ENCODE results near the gene PMFBP1. TPM values are rescaled to one million over a fixed set of nuclear protein-coding genes. Genes with fewer than 3 reads are reported as not detected.

Gene PMFBP1
- total and polyA plus RNA-seq, 5 experiments from 2014 or later, result 0.13 to 2.0 (median 0.97) TPM; not detected in 1

GRCh38 chr16:72107371-72107770, 64.6 kb downstream of the PMFBP1 start:
- Mint-ChIP-seq H3K27me3 (no peaks in the 10 kb centered on the region), H3K36me3 (peaks cover 9 to 99% (median 46%) of the 10 kb centered on the region in 3 donors), H3K4me1 (peaks cover 0 to 2% (median under 1%) of the 10 kb centered on the region in 4 donors), H3K4me3 (no peak overlapping the region), H3K9me3 (no peaks in the 10 kb centered on the region), H3K27ac (peak overlapping the region in 1 of 10 donors; percentile 19)
- DNase-seq (no peak), ATAC-seq (no peak)
- POLR2A ChIA-PET, result no interaction called here

- Mint-ChIP-seq H3K27me3 (no peaks in the 10 kb centered on the region), H3K36me3 (peaks cover 9 to 99% (median 46%) of the 10 kb centered on the region in 3 donors), H3K27ac (peak overlapping the region in 1 of 10 donors; percentile 63), H3K4me3 (no peak overlapping the region), H3K4me1 (peaks cover 0 to 5% (median 2%) of the 10 kb centered on the region in 4 donors), H3K9me3 (no peaks in the 10 kb centered on the region)
- no peak for ATAC-seq
- DNase-seq, result no peak
- POLR2A ChIA-PET, result interaction anchor here (1.5 kb wide), 1 partner anchor 13 kb away, joined by 4 read pairs; the partner anchor contains the start of genes DHX38 and TXNL4B
These were observed 66.0 kb downstream of the PMFBP1 start for GRCh38 chr16:72105978-72106377.

GRCh38 chr16:72104905-72105304, 67.0 kb downstream of the PMFBP1 start:
- Mint-ChIP-seq H3K36me3 (peaks cover 7 to 99% (median 45%) of the 10 kb centered on the region in 3 donors), H3K27ac (peak overlapping the region in 1 of 10 donors; percentile 63), H3K4me3 (no peak overlapping the region), H3K27me3 (no peaks in the 10 kb centered on the region), H3K4me1 (peaks cover 0 to 5% (median 2%) of the 10 kb centered on the region in 4 donors), H3K9me3 (no peaks in the 10 kb centered on the region)
- ATAC-seq (no peak), DNase-seq (no peak)
- POLR2A ChIA-PET, result interaction anchor here (0.6 kb wide), 1 partner anchor 314 kb away, joined by 3 read pairs; no protein-coding TSS in a partner anchor

GRCh38 chr16:72101195-72101594, 70.8 kb downstream of the PMFBP1 start:
- H3K27ac Mint-ChIP-seq, result peak overlapping the region in 1 of 10 donors; percentile 83
- DNase-seq (no peak), ATAC-seq (no peak)
- POLR2A ChIA-PET, result no interaction called here
- no peaks in the 10 kb centered on the region for H3K9me3 Mint-ChIP-seq
- no peaks in the 10 kb centered on the region for H3K27me3 Mint-ChIP-seq
- H3K4me3 Mint-ChIP-seq, result no peak overlapping the region
- H3K4me1 Mint-ChIP-seq, result peaks cover 9 to 21% (median 18%) of the 10 kb centered on the region in 4 donors
- peaks cover 4 to 99% (median 49%) of the 10 kb centered on the region in 3 donors for H3K36me3 Mint-ChIP-seq

GRCh38 chr16:72099377-72099818, 72.6 kb downstream of the PMFBP1 start:
- peaks cover 4 to 89% (median 40%) of the 10 kb centered on the region in 3 donors for H3K36me3 Mint-ChIP-seq
- peak overlapping the region in 1 of 10 donors; percentile 9 for H3K27ac Mint-ChIP-seq
- no peaks in the 10 kb centered on the region for H3K9me3 Mint-ChIP-seq
- H3K4me1 Mint-ChIP-seq, result peaks cover 26 to 39% (median 32%) of the 10 kb centered on the region in 4 donors
- DNase-seq, result peak in 8 of 10 donors; percentile 10 to 46 (median 39)
- ATAC-seq, result peak; percentile 83 to 93
- POLR2A ChIA-PET, result no interaction called here
- no peak overlapping the region for H3K4me3 Mint-ChIP-seq
- H3K27me3 Mint-ChIP-seq, result no peaks in the 10 kb centered on the region

- Mint-ChIP-seq H3K4me1 (peaks cover 28 to 39% (median 36%) of the 10 kb centered on the region in 4 donors), H3K9me3 (no peaks in the 10 kb centered on the region), H3K36me3 (peaks cover 4 to 85% (median 36%) of the 10 kb centered on the region in 3 donors), H3K27me3 (no peaks in the 10 kb centered on the region), H3K27ac (peak overlapping the region in 2 of 10 donors; percentile 9 to 14), H3K4me3 (no peak overlapping the region)
- DNase-seq, result no peak
- no peak for ATAC-seq
- POLR2A ChIA-PET, result no interaction called here
These were observed 73.0 kb downstream of the PMFBP1 start for GRCh38 chr16:72098936-72099335.

GRCh38 chr16:72094266-72094610, 77.7 kb downstream of the PMFBP1 start:
- H3K27ac Mint-ChIP-seq, result peak overlapping the region; percentile 93 to 100 (median 99)
- H3K4me3 Mint-ChIP-seq, result peak overlapping the region; percentile 92 to 100 (median 98)
- H3K4me1 Mint-ChIP-seq, result peaks cover 46 to 72% (median 57%) of the 10 kb centered on the region in 4 donors
- DNase-seq (peak in 3 of 10 donors; percentile 12 to 39 (median 27)), ATAC-seq (peak in 1 of 2 donors; percentile 2)
- H3K27me3 Mint-ChIP-seq, result no peaks in the 10 kb centered on the region
- H3K9me3 Mint-ChIP-seq, result no peaks in the 10 kb centered on the region
- POLR2A ChIA-PET, result interaction anchor here (0.9 to 1.9 kb wide), 2 partner anchors 12 to 84 kb away, joined by 3 to 4 read pairs; no protein-coding TSS in a partner anchor
- H3K36me3 Mint-ChIP-seq, result peaks cover 0 to 54% (median 16%) of the 10 kb centered on the region in 3 donors

- POLR2A ChIA-PET, result interaction anchor here (0.6 to 1.9 kb wide), 5 partner anchors 10 to 529 kb away, joined by 3 to 4 read pairs (median 4); no protein-coding TSS in a partner anchor
These were observed 78.3 kb downstream of the PMFBP1 start, which contains the start of the genes DHX38 and TXNL4B for GRCh38 chr16:72093448-72094265. DHX38 (plus strand) TSS chr16:72093847; CDS start chr16:72096158, 2,311 bp downstream. TXNL4B (minus strand) TSS chr16:72093620; CDS start chr16:72090749, 2,871 bp downstream.

GRCh38 chr16:72092832-72093447, 79.0 kb downstream of the PMFBP1 start:
- ATAC-seq (peak; percentile 33 to 41), DNase-seq (peak in 2 of 10 donors; percentile 4)
- H3K4me1 Mint-ChIP-seq, result peaks cover 39 to 71% (median 57%) of the 10 kb centered on the region in 4 donors
- H3K4me3 Mint-ChIP-seq, result peak overlapping the region; percentile 92 to 100 (median 98)
- H3K9me3 Mint-ChIP-seq, result no peaks in the 10 kb centered on the region
- POLR2A ChIA-PET, result interaction anchor here (0.6 to 1.9 kb wide), 6 partner anchors 9 to 528 kb away, joined by 3 to 4 read pairs (median 4); no protein-coding TSS in a partner anchor
- H3K27ac Mint-ChIP-seq, result peak overlapping the region; percentile 93 to 100 (median 99)
- H3K36me3 Mint-ChIP-seq, result peaks cover 0 to 54% (median 18%) of the 10 kb centered on the region in 3 donors
- H3K27me3 Mint-ChIP-seq, result no peaks in the 10 kb centered on the region

More at GRCh38 chr16:72093448-72094265, 78.3 kb downstream of the PMFBP1 start, which contains the start of the genes DHX38 and TXNL4B:
- H3K27ac Mint-ChIP-seq, result peak within 1 kb of the TSS; percentile 93 to 100 (median 99)
- H3K4me3 Mint-ChIP-seq, result peak within 1 kb of the TSS; percentile 92 to 100 (median 98)
- H3K9me3 Mint-ChIP-seq, result no peaks in the 10 kb centered on the region
- H3K4me1 Mint-ChIP-seq, result peaks cover 42 to 74% (median 58%) of the 10 kb centered on the region in 4 donors
- DNase-seq (peak; percentile 72 to 96 (median 91)), ATAC-seq (peak; percentile 95 to 96)
- no peaks in the 10 kb centered on the region for H3K27me3 Mint-ChIP-seq
- H3K36me3 Mint-ChIP-seq, result peaks cover 0 to 54% (median 16%) of the 10 kb centered on the region in 3 donors

- Mint-ChIP-seq H3K36me3 (peaks cover 0 to 54% (median 10%) of the 10 kb centered on the region in 3 donors), H3K27me3 (no peaks in the 10 kb centered on the region), H3K4me1 (peaks cover 31 to 57% (median 51%) of the 10 kb centered on the region in 4 donors), H3K4me3 (peak overlapping the region in 9 of 10 donors; percentile 20 to 100 (median 92)), H3K9me3 (no peaks in the 10 kb centered on the region), H3K27ac (peak overlapping the region in 9 of 10 donors; percentile 15 to 99 (median 58))
- POLR2A ChIA-PET, result no interaction called here
- no peak for ATAC-seq
- no peak for DNase-seq
These were observed 80.7 kb downstream of the PMFBP1 start for GRCh38 chr16:72091217-72091616.

GRCh38 chr16:72085002-72085401, 87.0 kb downstream of the PMFBP1 start:
- H3K27me3 Mint-ChIP-seq, result no peaks in the 10 kb centered on the region
- H3K4me1 Mint-ChIP-seq, result peaks cover 0 to 7% (median 4%) of the 10 kb centered on the region in 4 donors
- ATAC-seq (no peak), DNase-seq (no peak)
- no peak overlapping the region for H3K4me3 Mint-ChIP-seq
- H3K27ac Mint-ChIP-seq, result no peak overlapping the region
- POLR2A ChIA-PET, result no interaction called here
- H3K9me3 Mint-ChIP-seq, result peaks cover 0 to 11% (median 3%) of the 10 kb centered on the region in 9 donors
- H3K36me3 Mint-ChIP-seq, result peaks cover 7 to 61% (median 28%) of the 10 kb centered on the region in 3 donors

GRCh38 chr16:72084445-72084844, 87.5 kb downstream of the PMFBP1 start:
- peaks cover 7 to 55% (median 28%) of the 10 kb centered on the region in 3 donors for H3K36me3 Mint-ChIP-seq
- peaks cover 0 to 7% (median 4%) of the 10 kb centered on the region in 4 donors for H3K4me1 Mint-ChIP-seq
- H3K9me3 Mint-ChIP-seq, result peaks cover 0 to 11% (median 3%) of the 10 kb centered on the region in 9 donors
- ATAC-seq (no peak), DNase-seq (no peak)
- no peaks in the 10 kb centered on the region for H3K27me3 Mint-ChIP-seq
- POLR2A ChIA-PET, result no interaction called here
- H3K27ac Mint-ChIP-seq, result no peak overlapping the region
- H3K4me3 Mint-ChIP-seq, result no peak overlapping the region

All from naive thymus-derived CD8-positive, alpha-beta T cell (primary cell).